MCF 10A (cell line): Measurements from ENCODE around the gene CA10. TPM values are rescaled to one million over a fixed set of nuclear protein-coding genes. Genes with fewer than 3 reads are reported as not detected.

ENCODE experiments used
- BruUV-seq: library from RNA; stranded (reverse); fragments of 400-500 nt; replicated peaks from 2 replicates; lab custom pipeline; 2021; lab: Mats Ljungman, UMichigan
- CTCF ChIA-PET: fragments of 300-600 bp; sonication (Branson Sonifier 250); formaldehyde crosslinking; extraction: SDS; loops from one replicate; lab custom pipeline; 2021; ENCODE audit warnings: antibody characterized with exemption, inconsistent platforms; lab: Yijun Ruan, JAX
- POLR2A ChIA-PET: fragments of 300-600, 350-650 bp; sonication (Branson Sonifier 250); formaldehyde crosslinking; extraction: SDS; loops from one replicate; lab custom pipeline; 2020; ENCODE audit warnings: antibody characterized with exemption, inconsistent platforms; lab: Yijun Ruan, JAX
- DNase-seq: peaks from one replicate; pipeline ENCODE4 v3.0.0-alpha.2; 2018; ENCODE audit not compliant: unreplicated experiment
- H3K27ac Mint-ChIP-seq: one replicate; pipeline ENCODE4 v1.8.0; 2022; ENCODE audit warnings: mild to moderate bottlenecking, low read depth, mixed read lengths; ENCODE audit not compliant: unreplicated experiment
- H3K27me3 Mint-ChIP-seq: one replicate; pipeline ENCODE4 v1.8.0; 2022; ENCODE audit warnings: mixed read lengths; ENCODE audit not compliant: insufficient read depth, unreplicated experiment
- H3K36me3 Mint-ChIP-seq: one replicate; pipeline ENCODE4 v1.8.0; 2022; ENCODE audit warnings: mild to moderate bottlenecking, moderate library complexity, mixed read lengths; ENCODE audit not compliant: insufficient read depth, unreplicated experiment
- H3K4me1 Mint-ChIP-seq: one replicate; pipeline ENCODE4 v1.8.0; 2022; ENCODE audit warnings: mixed read lengths; ENCODE audit not compliant: insufficient read depth, unreplicated experiment
- H3K4me3 Mint-ChIP-seq: one replicate; pipeline ENCODE4 v1.8.0; 2022; ENCODE audit warnings: mild to moderate bottlenecking, moderate library complexity, mixed read lengths; ENCODE audit not compliant: unreplicated experiment
- H3K9me3 Mint-ChIP-seq: one replicate; pipeline ENCODE4 v1.8.0; 2022; ENCODE audit warnings: mixed read lengths; ENCODE audit not compliant: unreplicated experiment
- intact Hi-C: fragments of 100-400 bp; cut with micrococcal nuclease; formaldehyde crosslinking; loops from 2 replicates; pipeline ENCODE4 v1.14.1; 2022
- total RNA-seq: library from RNA; stranded (reverse); gene quantifications from 2 replicates; pipeline ENCODE4 v1.2.3, GENCODE V29; 2022
- TF ChIP-seq, protein P1 (sequence below): fragments of 200-600 bp; IDR thresholded peaks from one replicate; pipeline ENCODE4 v1.8.0; 2022; ENCODE audit warnings: antibody characterized with exemption, mild to moderate bottlenecking; ENCODE audit not compliant: unreplicated experiment

CA10 gene
- total RNA-seq, 1 experiment from 2014 or later = not detected

DNA sequence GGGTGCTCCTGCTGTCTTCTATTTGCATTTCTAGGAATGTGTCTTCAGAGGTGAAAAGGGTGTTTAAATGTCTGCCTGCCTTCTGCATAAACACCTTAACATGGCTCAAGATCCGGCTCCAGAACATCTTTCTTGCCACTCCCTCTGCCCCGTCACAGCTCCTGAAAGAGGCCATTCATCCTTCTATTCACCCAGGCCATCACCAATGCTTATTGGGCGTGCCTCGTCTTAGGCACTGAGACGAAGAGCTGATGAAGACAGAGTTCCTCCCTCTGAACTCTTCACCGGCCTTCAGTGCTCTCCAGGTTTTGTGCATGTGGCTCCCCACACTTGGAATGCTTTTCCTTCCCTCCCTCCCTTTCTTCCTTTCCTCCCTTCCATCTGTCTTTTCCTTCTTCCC, 511.4 kb downstream of the CA10 start:
- TF ChIP-seq, protein P1, sequence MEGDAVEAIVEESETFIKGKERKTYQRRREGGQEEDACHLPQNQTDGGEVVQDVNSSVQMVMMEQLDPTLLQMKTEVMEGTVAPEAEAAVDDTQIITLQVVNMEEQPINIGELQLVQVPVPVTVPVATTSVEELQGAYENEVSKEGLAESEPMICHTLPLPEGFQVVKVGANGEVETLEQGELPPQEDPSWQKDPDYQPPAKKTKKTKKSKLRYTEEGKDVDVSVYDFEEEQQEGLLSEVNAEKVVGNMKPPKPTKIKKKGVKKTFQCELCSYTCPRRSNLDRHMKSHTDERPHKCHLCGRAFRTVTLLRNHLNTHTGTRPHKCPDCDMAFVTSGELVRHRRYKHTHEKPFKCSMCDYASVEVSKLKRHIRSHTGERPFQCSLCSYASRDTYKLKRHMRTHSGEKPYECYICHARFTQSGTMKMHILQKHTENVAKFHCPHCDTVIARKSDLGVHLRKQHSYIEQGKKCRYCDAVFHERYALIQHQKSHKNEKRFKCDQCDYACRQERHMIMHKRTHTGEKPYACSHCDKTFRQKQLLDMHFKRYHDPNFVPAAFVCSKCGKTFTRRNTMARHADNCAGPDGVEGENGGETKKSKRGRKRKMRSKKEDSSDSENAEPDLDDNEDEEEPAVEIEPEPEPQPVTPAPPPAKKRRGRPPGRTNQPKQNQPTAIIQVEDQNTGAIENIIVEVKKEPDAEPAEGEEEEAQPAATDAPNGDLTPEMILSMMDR = no peak
- Mint-ChIP-seq H3K9me3 (no peaks in the 10 kb centered on the region), H3K36me3 (peaks cover 6% of the 10 kb centered on the region), H3K4me3 (no peak overlapping the region), H3K27me3 (no peaks in the 10 kb centered on the region), H3K27ac (no peak overlapping the region), H3K4me1 (peaks cover 15% of the 10 kb centered on the region)
- no TSS peak for BruUV-seq
- ChIA-PET CTCF (no interaction called here), POLR2A (no interaction called here)
- intact Hi-C loops = no loop called here
- DNase-seq = no peak

DNA sequence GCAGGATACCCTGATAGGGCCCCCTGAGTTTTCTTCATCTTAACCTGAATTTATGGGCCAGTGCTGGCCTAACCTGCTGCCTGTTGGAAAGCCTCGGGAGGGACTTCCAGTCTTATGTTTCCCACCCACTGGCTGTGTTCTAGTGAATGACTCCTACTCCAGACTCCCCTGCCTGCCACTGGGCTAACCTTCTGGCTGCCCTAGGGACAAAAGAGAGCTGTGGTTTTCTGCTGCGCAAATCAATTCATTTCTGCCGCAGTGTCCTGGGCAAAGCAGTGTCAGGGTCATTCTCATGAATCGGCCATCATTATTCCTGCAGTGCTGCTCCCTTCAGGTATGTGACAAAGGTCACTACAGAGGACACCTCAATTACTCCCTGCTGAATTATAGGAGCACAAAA, 512.0 kb downstream of the CA10 start:
- TF ChIP-seq, protein P1 = no peak
- Mint-ChIP-seq H3K9me3 (no peaks in the 10 kb centered on the region), H3K4me3 (no peak overlapping the region), H3K36me3 (peaks cover 6% of the 10 kb centered on the region), H3K27me3 (no peaks in the 10 kb centered on the region), H3K27ac (no peak overlapping the region), H3K4me1 (peaks cover 15% of the 10 kb centered on the region)
- DNase-seq = no peak
- intact Hi-C loops = no loop called here
- BruUV-seq = no TSS peak
- ChIA-PET CTCF (interaction anchor here (1.0 kb wide), 1 partner anchor 117 kb away, joined by 3 read pairs; no protein-coding TSS in a partner anchor), POLR2A (no interaction called here)

- intact Hi-C loops = no loop called here
- Mint-ChIP-seq H3K36me3 (peaks cover 6% of the 10 kb centered on the region), H3K4me3 (no peak overlapping the region), H3K4me1 (peaks cover 25% of the 10 kb centered on the region), H3K27ac (no peak overlapping the region), H3K27me3 (no peaks in the 10 kb centered on the region), H3K9me3 (no peaks in the 10 kb centered on the region)
- CTCF ChIA-PET = interaction anchor here (0.6 kb wide), 1 partner anchor 61 kb away, joined by 4 read pairs; no protein-coding TSS in a partner anchor
- TF ChIP-seq, protein P1 = no peak
- DNase-seq = no peak
- BruUV-seq = no TSS peak
- POLR2A ChIA-PET = no interaction called here
Observed at GRCh38 chr17:51645056-51645455, 513.5 kb downstream of the CA10 start.

DNA sequence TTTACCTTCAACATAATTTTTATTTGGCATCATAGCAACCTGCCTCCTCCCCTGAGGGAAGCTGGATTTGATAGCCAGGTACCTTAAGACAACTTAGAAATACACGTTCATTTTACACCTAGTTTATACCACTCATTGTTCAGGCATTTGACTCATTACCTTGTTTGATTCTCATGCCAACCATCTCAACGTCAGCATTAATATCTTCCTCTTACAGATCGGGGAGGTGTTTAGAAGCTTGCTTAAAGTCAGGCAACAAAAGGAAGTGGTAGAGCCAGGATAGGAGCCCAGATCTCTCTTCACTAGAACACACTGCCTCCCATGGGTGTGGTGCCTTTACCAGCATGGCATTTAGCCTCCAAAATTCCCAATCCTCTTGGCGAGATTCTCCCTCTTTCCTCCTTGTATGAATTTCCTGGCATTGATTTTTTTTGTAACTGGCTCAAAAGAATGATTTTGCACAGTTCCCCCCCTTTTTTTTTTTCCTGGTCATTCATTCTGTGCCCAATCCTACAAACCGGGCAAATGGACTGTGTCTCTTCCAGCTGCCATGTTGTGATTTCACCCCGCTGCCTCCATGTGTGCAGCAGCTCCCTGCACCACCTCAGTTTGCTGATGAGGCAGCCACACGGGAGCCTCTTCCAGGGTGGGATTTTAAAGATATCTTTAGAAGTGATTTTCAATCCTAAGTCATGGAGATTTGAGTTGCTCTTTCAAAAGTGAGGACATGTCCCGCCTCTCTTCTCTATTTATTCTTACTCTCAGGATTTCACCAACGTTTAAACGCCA, 514.6 kb downstream of the CA10 start:
- H3K36me3 Mint-ChIP-seq = peaks cover 6% of the 10 kb centered on the region
- H3K4me1 Mint-ChIP-seq = peaks cover 27% of the 10 kb centered on the region
- H3K27ac Mint-ChIP-seq = no peak overlapping the region
- peak; percentile 25 for DNase-seq
- no TSS peak for BruUV-seq
- no peak overlapping the region for H3K4me3 Mint-ChIP-seq
- no peaks in the 10 kb centered on the region for H3K9me3 Mint-ChIP-seq
- H3K27me3 Mint-ChIP-seq = peaks cover 2% of the 10 kb centered on the region
- ChIA-PET CTCF (interaction anchor here (0.6 kb wide), 1 partner anchor 491 kb away, joined by 4 read pairs; no protein-coding TSS in a partner anchor), POLR2A (no interaction called here)
- intact Hi-C loops = no loop called here
- TF ChIP-seq, protein P1 = no peak
